Upper lobe of left lung (tissue), 6 donors: ENCODE data around the gene SMAD3. TPM values are rescaled to one million over a fixed set of nuclear protein-coding genes. Genes with fewer than 3 reads are reported as not detected.

Experiments used
- ATAC-seq, 2 donors: fragments of 200-7000 bp; cut with Tn5 transposase; one replicate each; pipeline ENCODE4 v1.9.1; 2022; ENCODE audit warnings: mild to moderate bottlenecking in 2 of 2, moderate library complexity in 2 of 2; ENCODE audit not compliant: low FRiP score in 2 of 2
- DNase-seq, 2 donors: peaks; one replicate each; pipeline ENCODE4 v3.0.0-alpha.2; 2019 to 2020
- H3K27ac ChIP-seq, 4 donors: fragments of 200-600 bp; sonication (generic); one replicate each; pipeline ENCODE4 v1.5.1; 2016 to 2019
- H3K27me3 ChIP-seq, 4 donors: fragments of 200-600 bp; sonication (generic); one replicate each; pipeline ENCODE4 v1.5.1; 2017 to 2019
- H3K36me3 ChIP-seq, 4 donors: fragments of 200-600 bp; sonication (generic); one replicate each; pipeline ENCODE4 v1.5.1; 2016 to 2019
- H3K4me1 ChIP-seq, 4 donors: fragments of 200-600 bp; sonication (generic); one replicate each; pipeline ENCODE4 v1.5.1; 2018 to 2019
- H3K4me3 ChIP-seq, 4 donors: fragments of 200-600 bp; sonication (generic); one replicate each; pipeline ENCODE4 v1.5.1; 2017 to 2019; ENCODE audit warnings: mild to moderate bottlenecking in 2 of 4, moderate library complexity in 1 of 4
- H3K9me3 ChIP-seq, 4 donors: fragments of 200-600 bp; sonication (generic); one replicate each; pipeline ENCODE4 v1.5.1; 2018 to 2019
- EP300 ChIP-seq, 4 donors: sonication (generic); formaldehyde crosslinking; IDR thresholded peaks; one replicate each; pipeline ENCODE4 v1.5.1; 2017; ENCODE audit warnings: antibody characterized with exemption in 4 of 4, control low read depth in 2 of 4
- POLR2A ChIP-seq, 4 donors: fragments of 450-650 bp; IDR thresholded peaks; one replicate each; pipeline ENCODE4 v1.5.1; 2016 to 2017; ENCODE audit warnings: antibody characterized with exemption in 4 of 4, mild to moderate bottlenecking in 2 of 4
- POLR2AphosphoS5 ChIP-seq, 2 donors: sonication (generic); formaldehyde crosslinking; IDR thresholded peaks; one replicate each; pipeline ENCODE4 v1.5.1; 2017; ENCODE audit warnings: antibody characterized with exemption in 2 of 2
- WGBS, 2 donors: methylation state at CpG; one replicate each; pipeline ENCODE4 v1.1.5; 2017 to 2018; 5-methylcytosine and 5-hydroxymethylcytosine counted together
- total RNA-seq, 6 donors: library from RNA; depleted of rRNA in 4 of 6; stranded (reverse); fragments of >200 nt in 4 of 6; gene quantifications; one replicate each; pipeline versions ENCODE4 v1.1.0 to v1.2.1, GENCODE V29; 2016 to 2021
- TF ChIP-seq, protein P1 (sequence below), 6 experiments: fragments of 450-650 bp in 4 of 6; fragments of 200-600 bp in 2 of 6; sonication (generic) in 2 of 6; IDR thresholded peaks; one replicate each; pipeline ENCODE4 v1.5.1; 2016 to 2019; ENCODE audit warnings: antibody characterized with exemption in 6 of 6
- donor health status: DM: no; HTN: no; CAD: no; lungs with moderate emphysema.
- donor health status: DM: no; HTN: yes; CAD: no; lungs with severe emphysema.

The SMAD3 gene
- total RNA-seq, 6 donors from 2014 or later: 31.7 to 44.5 (median 36.3) TPM

DNA sequence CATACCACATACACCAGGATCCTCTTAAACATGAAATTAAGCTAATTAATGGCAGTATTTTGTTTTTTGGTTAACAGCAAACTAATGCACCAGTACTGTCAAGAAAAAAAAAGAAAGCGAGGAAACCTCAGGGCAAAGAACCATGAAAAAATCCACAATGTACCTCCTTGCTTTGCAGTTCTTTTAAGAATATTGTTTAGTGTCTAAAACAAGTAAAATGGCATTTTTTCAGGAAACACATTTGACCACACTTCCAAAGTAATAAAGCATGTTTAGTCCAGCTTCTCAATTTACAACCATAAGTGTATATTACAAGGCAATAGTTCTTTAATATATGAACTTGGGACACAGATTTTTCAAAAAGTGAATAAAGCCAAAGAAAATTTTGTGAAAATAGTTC lies 162.4 kb downstream of the SMAD3 start:
- ATAC-seq: no peak
- no peak overlapping the region for H3K27ac ChIP-seq
- H3K4me3 ChIP-seq: no peak overlapping the region
- peaks cover 3 to 30% (median 16%) of the 10 kb centered on the region in 4 donors for H3K36me3 ChIP-seq
- no peak for DNase-seq
- TF ChIP-seq POLR2AphosphoS5 (IDR thresholded peaks at IDR 0.05): no peak
- TF ChIP-seq, protein P1, sequence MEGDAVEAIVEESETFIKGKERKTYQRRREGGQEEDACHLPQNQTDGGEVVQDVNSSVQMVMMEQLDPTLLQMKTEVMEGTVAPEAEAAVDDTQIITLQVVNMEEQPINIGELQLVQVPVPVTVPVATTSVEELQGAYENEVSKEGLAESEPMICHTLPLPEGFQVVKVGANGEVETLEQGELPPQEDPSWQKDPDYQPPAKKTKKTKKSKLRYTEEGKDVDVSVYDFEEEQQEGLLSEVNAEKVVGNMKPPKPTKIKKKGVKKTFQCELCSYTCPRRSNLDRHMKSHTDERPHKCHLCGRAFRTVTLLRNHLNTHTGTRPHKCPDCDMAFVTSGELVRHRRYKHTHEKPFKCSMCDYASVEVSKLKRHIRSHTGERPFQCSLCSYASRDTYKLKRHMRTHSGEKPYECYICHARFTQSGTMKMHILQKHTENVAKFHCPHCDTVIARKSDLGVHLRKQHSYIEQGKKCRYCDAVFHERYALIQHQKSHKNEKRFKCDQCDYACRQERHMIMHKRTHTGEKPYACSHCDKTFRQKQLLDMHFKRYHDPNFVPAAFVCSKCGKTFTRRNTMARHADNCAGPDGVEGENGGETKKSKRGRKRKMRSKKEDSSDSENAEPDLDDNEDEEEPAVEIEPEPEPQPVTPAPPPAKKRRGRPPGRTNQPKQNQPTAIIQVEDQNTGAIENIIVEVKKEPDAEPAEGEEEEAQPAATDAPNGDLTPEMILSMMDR (IDR thresholded peaks at IDR 0.05): no peak
- TF ChIP-seq POLR2A (IDR thresholded peaks at IDR 0.05): no peak
- TF ChIP-seq EP300 (IDR thresholded peaks at IDR 0.05): no peak
- WGBS, 2 donors: 92 to 95% methylated on average over 1 of the region's 1 CpG
- H3K27me3 ChIP-seq: no peaks in the 10 kb centered on the region
- H3K4me1 ChIP-seq: no peaks in the 10 kb centered on the region
- no peaks in the 10 kb centered on the region for H3K9me3 ChIP-seq

GRCh38 chr15:67228286-67228685 lies 162.9 kb downstream of the SMAD3 start:
- DNase-seq (no peak), ATAC-seq (no peak)
- 41 to 61% methylated on average over 1 of the region's 1 CpG for WGBS, 2 donors
- Histone ChIP-seq H3K27ac (no peak overlapping the region), H3K4me1 (no peaks in the 10 kb centered on the region), H3K36me3 (peaks cover 3 to 35% (median 17%) of the 10 kb centered on the region in 4 donors), H3K9me3 (no peaks in the 10 kb centered on the region), H3K4me3 (no peak overlapping the region), H3K27me3 (no peaks in the 10 kb centered on the region)
- TF ChIP-seq EP300 (IDR thresholded peaks at IDR 0.05): no peak
- no peak for TF ChIP-seq POLR2AphosphoS5 (IDR thresholded peaks at IDR 0.05)
- TF ChIP-seq POLR2A (IDR thresholded peaks at IDR 0.05): no peak
- TF ChIP-seq, protein P1 (IDR thresholded peaks at IDR 0.05): no peak

GRCh38 chr15:67230504-67230903 lies 165.1 kb downstream of the SMAD3 start:
- Histone ChIP-seq H3K4me1 (no peaks in the 10 kb centered on the region), H3K27me3 (no peaks in the 10 kb centered on the region), H3K4me3 (no peak overlapping the region), H3K36me3 (peaks cover 3 to 47% (median 21%) of the 10 kb centered on the region in 4 donors), H3K9me3 (no peaks in the 10 kb centered on the region), H3K27ac (no peak overlapping the region)
- WGBS, 2 donors: 86 to 95% methylated on average over 2 of the region's 2 CpGs
- no peak for TF ChIP-seq POLR2AphosphoS5 (IDR thresholded peaks at IDR 0.05)
- TF ChIP-seq, protein P1 (IDR thresholded peaks at IDR 0.05): no peak
- TF ChIP-seq EP300 (IDR thresholded peaks at IDR 0.05): no peak
- no peak for TF ChIP-seq POLR2A (IDR thresholded peaks at IDR 0.05)
- DNase-seq: no peak
- no peak for ATAC-seq

- no peak for DNase-seq
- H3K9me3 ChIP-seq: no peaks in the 10 kb centered on the region
- no peaks in the 10 kb centered on the region for H3K27me3 ChIP-seq
Observed at GRCh38 chr15:67232591-67232990, 167.2 kb downstream of the SMAD3 start.

More at GRCh38 chr15:67232591-67232990, 167.2 kb downstream of the SMAD3 start:
- ATAC-seq: no peak
- Histone ChIP-seq H3K4me1 (no peaks in the 10 kb centered on the region), H3K27ac (no peak overlapping the region), H3K4me3 (no peak overlapping the region), H3K36me3 (peaks cover 3 to 53% (median 25%) of the 10 kb centered on the region in 4 donors)
- TF ChIP-seq POLR2A (IDR thresholded peaks at IDR 0.05): no peak
- no peak for TF ChIP-seq POLR2AphosphoS5 (IDR thresholded peaks at IDR 0.05)
- TF ChIP-seq EP300 (IDR thresholded peaks at IDR 0.05): no peak
- TF ChIP-seq, protein P1 (IDR thresholded peaks at IDR 0.05): no peak
- WGBS, 2 donors: 85 to 93% methylated on average over 3 of the region's 3 CpGs
